Right renal pelvis (tissue), 4 donors: Measurements from ENCODE around the gene DGKG. TPM values are rescaled to one million over a fixed set of nuclear protein-coding genes. Genes with fewer than 3 reads are reported as not detected.

Source experiments
- polyA plus RNA-seq, 4 donors: library from polyadenylated mRNA; unstranded; fragments of 120-200 nt; gene quantifications; one replicate each; pipeline ENCODE4 v1.2.1, GENCODE V29; 2013; ENCODE audit not compliant: insufficient read length in 4 of 4

The DGKG gene
- polyA plus RNA-seq, 4 donors, result 0.51 to 1.1 (median 0.73) TPM

Other genes with a start within 250 kb of the DGKG start
- 1 to 10 TPM; 5.3 to 8.0 (median 5.4) TPM for gene CRYGS, start 182.1 kb upstream of the DGKG start, polyA plus RNA-seq
- 10 to 100 TPM; 18.3 to 21.5 (median 19.8) TPM for gene TBCCD1, start 205.1 kb upstream of the DGKG start, polyA plus RNA-seq
- gene DNAJB11, start 208.5 kb upstream of the DGKG start, polyA plus RNA-seq, result 10 to 100 TPM; 74.0 to 82.5 (median 78.9) TPM